ENCODE results near the gene WNT11. TPM values are rescaled to one million over a fixed set of nuclear protein-coding genes. Genes with fewer than 3 reads are reported as not detected.

Gene WNT11
- total RNA-seq, 1 experiment from 2014 or later = not detected

DNA sequence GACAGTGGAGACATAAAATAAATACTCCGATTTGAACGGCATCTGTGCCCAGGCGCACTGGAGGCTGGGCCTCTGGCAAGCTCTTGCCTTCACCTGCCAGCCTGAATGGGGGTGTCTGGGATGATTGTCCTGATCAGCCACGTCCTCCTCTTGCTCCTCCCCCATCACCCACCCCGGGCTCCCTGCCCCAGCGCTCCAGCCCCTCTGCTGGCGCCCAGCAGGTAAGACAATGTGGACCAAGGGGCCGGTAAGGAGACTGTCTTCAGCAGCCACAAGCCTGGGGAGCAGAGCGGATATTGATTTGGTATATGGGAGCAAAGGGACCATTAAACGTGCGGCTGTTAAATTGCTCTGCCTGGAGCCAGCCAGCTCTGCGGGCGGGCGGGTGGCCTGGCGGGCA, 24.9 kb downstream of the WNT11 start:
- Histone ChIP-seq H4K8ac (replicated peaks; ENCODE audit: insufficient read length, low read depth, low read length) (no peak overlapping the region), H3K4me2 (ENCODE audit: insufficient read depth, insufficient read length, low read length) (no peak overlapping the region), H2BK12ac (ENCODE audit: insufficient read length, low read depth, low read length) (no peak overlapping the region), H3K27ac (ENCODE audit: insufficient read length, low read depth, low read length) (no peak overlapping the region), H3K9ac (ENCODE audit: extremely low read depth, insufficient read length, low read length) (no peak overlapping the region), H3K27me3 (ENCODE audit: insufficient read depth, low read length) (no peaks in the 10 kb centered on the region), H2BK5ac (ENCODE audit: insufficient read length, low read length) (no peak overlapping the region), H3K4me1 (ENCODE audit: insufficient read depth, low read length) (no peaks in the 10 kb centered on the region), H4K5ac (ENCODE audit: insufficient read length, low read depth, low read length) (no peak overlapping the region), H2BK120ac (ENCODE audit: low read depth, low read length, poor library complexity, severe bottlenecking) (no peak overlapping the region), H2BK15ac (ENCODE audit: low read depth, low read length) (no peak overlapping the region), H4K91ac (ENCODE audit: insufficient read length, low read depth, low read length) (no peak overlapping the region), H3K14ac (ENCODE audit: insufficient read depth, low read length) (no peak overlapping the region), H2BK20ac (ENCODE audit: low read depth, low read length, poor library complexity, severe bottlenecking) (no peak overlapping the region), H2AK5ac (ENCODE audit: insufficient read length, low read length) (no peak overlapping the region), H4K20me1 (ENCODE audit: control insufficient read depth, insufficient read depth, insufficient read length) (no peaks in the 10 kb centered on the region), H3K9me3 (ENCODE audit: control insufficient read depth, low read depth, low read length) (no peaks in the 10 kb centered on the region), H2AFZ (ENCODE audit: low read length) (no peak overlapping the region), H3K79me2 (ENCODE audit: insufficient read depth, low read length) (no peaks in the 10 kb centered on the region), H3K56ac (ENCODE audit: insufficient read length, low read depth, low read length) (no peak overlapping the region), H3K23ac (ENCODE audit: insufficient read length, low read depth, low read length) (no peak overlapping the region), H3K79me1 (ENCODE audit: insufficient read depth, low read depth, low read length, poor library complexity, severe bottlenecking) (no peaks in the 10 kb centered on the region), H3K18ac (ENCODE audit: insufficient read length, low read depth, low read length) (no peak overlapping the region), H3K23me2 (ENCODE audit: insufficient read length, low read depth, low read length, poor library complexity, severe bottlenecking) (no peaks in the 10 kb centered on the region), H3K4ac (ENCODE audit: low read depth, low read length) (no peak overlapping the region), H3T11ph (ENCODE audit: low read length) (no peak overlapping the region)
- Mint-ChIP-seq H3K4me3 (no peak overlapping the region), H3K9me3 (no peaks in the 10 kb centered on the region), H3K27me3 (ENCODE audit: low read depth) (peaks cover 17% of the 10 kb centered on the region), H3K36me3 (ENCODE audit: insufficient read depth in 1 of 3, low read depth in 3 of 3) (no peaks in the 10 kb centered on the region; a peak in 1 of 7 replicates), H3K27ac (no peak overlapping the region), H3K4me1 (peaks cover 7 to 14% of the 10 kb centered on the region in 2 experiments)
- no CpG with 5 or more reads among the region's 15 CpGs for WGBS (ENCODE audit: extremely low coverage, insufficient read length, low lambda C conversion rate)
- TF ChIP-seq, protein P1, sequence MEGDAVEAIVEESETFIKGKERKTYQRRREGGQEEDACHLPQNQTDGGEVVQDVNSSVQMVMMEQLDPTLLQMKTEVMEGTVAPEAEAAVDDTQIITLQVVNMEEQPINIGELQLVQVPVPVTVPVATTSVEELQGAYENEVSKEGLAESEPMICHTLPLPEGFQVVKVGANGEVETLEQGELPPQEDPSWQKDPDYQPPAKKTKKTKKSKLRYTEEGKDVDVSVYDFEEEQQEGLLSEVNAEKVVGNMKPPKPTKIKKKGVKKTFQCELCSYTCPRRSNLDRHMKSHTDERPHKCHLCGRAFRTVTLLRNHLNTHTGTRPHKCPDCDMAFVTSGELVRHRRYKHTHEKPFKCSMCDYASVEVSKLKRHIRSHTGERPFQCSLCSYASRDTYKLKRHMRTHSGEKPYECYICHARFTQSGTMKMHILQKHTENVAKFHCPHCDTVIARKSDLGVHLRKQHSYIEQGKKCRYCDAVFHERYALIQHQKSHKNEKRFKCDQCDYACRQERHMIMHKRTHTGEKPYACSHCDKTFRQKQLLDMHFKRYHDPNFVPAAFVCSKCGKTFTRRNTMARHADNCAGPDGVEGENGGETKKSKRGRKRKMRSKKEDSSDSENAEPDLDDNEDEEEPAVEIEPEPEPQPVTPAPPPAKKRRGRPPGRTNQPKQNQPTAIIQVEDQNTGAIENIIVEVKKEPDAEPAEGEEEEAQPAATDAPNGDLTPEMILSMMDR (conservative IDR thresholded peaks at IDR 0.05) = peak; percentile 35; the same call in 1 of the 3 replicates
- peak; percentile 52 for DNase-seq
